H54 (cell line): Measurements from ENCODE around the gene APOBR.
"Not testable (repeated sequence)": the region's sequence is repeated elsewhere in the genome, so short reads cannot be mapped to it uniquely, and the experiment has no call there.

Experiments used
- DNase-seq: peaks from one replicate; pipeline ENCODE4 v3.0.0; 2011; ENCODE audit warnings: low spot score, mixed read lengths; ENCODE audit not compliant: insufficient read length
- FAIRE-seq: peaks from 3 replicates; lab custom pipeline; 2011; peaks lifted over from hg19 to GRCh38; lab: Jason Lieb, UNC
- POLR2A ChIP-seq: IDR thresholded peaks from 2 replicates; pipeline ENCODE4 v1.6.1; 2011; ENCODE audit warnings: low read depth, mild to moderate bottlenecking, low read length

The APOBR gene

GRCh38 chr16:28494121-28494851, at the start of gene APOBR:
Gene APOBR (plus strand): TSS chr16:28494643. CDS start chr16:28494682, 39 bp downstream.
- FAIRE-seq (no peak), DNase-seq (no peak)
- no peak for TF ChIP-seq POLR2A

- not testable (repeated sequence) for FAIRE-seq, DNase-seq
Measured at GRCh38 chr16:28446388-28446787, 48.1 kb upstream of the APOBR start.

- not testable (repeated sequence) for DNase-seq, FAIRE-seq
Measured at GRCh38 chr16:28447081-28447480, 47.4 kb upstream of the APOBR start.

GRCh38 chr16:28473714-28474265, 20.7 kb upstream of the APOBR start:
- DNase-seq (no peak), FAIRE-seq (no peak)
- no peak for TF ChIP-seq POLR2A

- no peak for FAIRE-seq
- no peak for TF ChIP-seq POLR2A
- DNase-seq, result no peak
Measured at GRCh38 chr16:28475221-28475620, 19.2 kb upstream of the APOBR start.

GRCh38 chr16:28477311-28477920, 17.0 kb upstream of the APOBR start:
- no peak for TF ChIP-seq POLR2A
- FAIRE-seq (no peak), DNase-seq (no peak)

GRCh38 chr16:28478506-28479180, 15.8 kb upstream of the APOBR start:
- DNase-seq (no peak), FAIRE-seq (no peak)
- TF ChIP-seq POLR2A, result no peak

- TF ChIP-seq POLR2A, result no peak
- no peak for DNase-seq
- FAIRE-seq, result no peak
Measured at GRCh38 chr16:28482026-28482425, 12.4 kb upstream of the APOBR start.

- FAIRE-seq, DNase-seq: not testable (repeated sequence)
Measured at GRCh38 chr16:28483361-28483760, 11.1 kb upstream of the APOBR start.

GRCh38 chr16:28486266-28486665, 8.2 kb upstream of the APOBR start:
- DNase-seq (no peak), FAIRE-seq (no peak)
- no peak for TF ChIP-seq POLR2A

- DNase-seq (no peak), FAIRE-seq (no peak)
- no peak for TF ChIP-seq POLR2A
Measured at GRCh38 chr16:28491230-28491969, 3.0 kb upstream of the APOBR start.

- DNase-seq, result peak; percentile 92
- peak; percentile 67 for FAIRE-seq
- no peak for TF ChIP-seq POLR2A
Measured at GRCh38 chr16:28491970-28492474, 2.4 kb upstream of the APOBR start, which contains the start of gene CLN3. Gene CLN3 (minus strand): TSS chr16:28492074. CDS start chr16:28491759, 315 bp downstream.

- DNase-seq, result no peak
- no peak for TF ChIP-seq POLR2A
- no peak for FAIRE-seq
Measured at GRCh38 chr16:28492511-28492910, 1.9 kb upstream of the APOBR start.
